Fibroblast of skin of abdomen (primary cell): Measurements from ENCODE around the gene BTN2A1.
"Not testable (repeated sequence)": the region's sequence is repeated elsewhere in the genome, so short reads cannot be mapped to it uniquely, and the experiment has no call there.

Source experiments
- DNase-seq: peaks from one replicate; pipeline ENCODE4 v3.0.0-alpha.2; 2013

The BTN2A1 gene

GRCh38 chr6:26433680-26434079 lies 24.1 kb upstream of the BTN2A1 start:
- DNase-seq, result not testable (repeated sequence)

GRCh38 chr6:26436018-26436417 lies 21.7 kb upstream of the BTN2A1 start:
- no peak for DNase-seq

DNA sequence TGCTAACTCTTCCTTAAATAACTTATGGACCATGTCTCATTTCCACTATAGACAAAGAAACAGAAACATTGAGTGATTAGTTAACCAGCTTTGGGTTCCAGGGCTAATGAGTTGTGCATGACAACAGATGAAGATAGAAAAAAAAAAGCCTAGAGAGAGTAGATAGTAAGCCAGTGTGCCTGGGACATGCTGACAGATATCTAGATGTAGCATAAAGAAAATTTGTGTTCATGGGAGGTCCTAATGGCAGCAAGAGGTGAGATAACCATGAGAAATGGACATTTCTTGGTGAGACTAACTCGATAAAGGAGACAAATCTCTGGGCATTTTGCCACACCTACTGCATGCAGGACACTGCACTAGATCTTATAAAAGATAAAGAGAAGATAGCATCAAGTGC lies 20.2 kb upstream of the BTN2A1 start:
- no peak for DNase-seq

DNA sequence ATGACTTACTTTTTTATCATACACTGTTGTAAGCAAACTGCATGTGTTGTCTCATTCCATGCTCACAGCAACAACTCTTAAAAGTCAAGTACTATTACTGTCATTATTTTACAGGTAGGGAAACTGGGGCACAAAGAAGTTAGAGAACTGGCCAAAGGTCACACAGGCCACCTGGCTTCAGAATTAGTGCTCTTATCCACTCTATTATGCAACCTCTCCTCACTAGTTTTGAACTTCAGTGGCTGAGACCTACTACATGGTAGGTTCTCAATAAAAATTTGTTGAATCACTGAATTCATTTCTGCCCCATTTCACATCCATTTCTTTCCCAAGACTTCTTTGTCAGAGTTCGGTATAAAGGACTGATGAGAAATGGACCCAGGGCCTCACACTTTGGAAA lies 19.8 kb upstream of the BTN2A1 start:
- DNase-seq, result no peak

DNA sequence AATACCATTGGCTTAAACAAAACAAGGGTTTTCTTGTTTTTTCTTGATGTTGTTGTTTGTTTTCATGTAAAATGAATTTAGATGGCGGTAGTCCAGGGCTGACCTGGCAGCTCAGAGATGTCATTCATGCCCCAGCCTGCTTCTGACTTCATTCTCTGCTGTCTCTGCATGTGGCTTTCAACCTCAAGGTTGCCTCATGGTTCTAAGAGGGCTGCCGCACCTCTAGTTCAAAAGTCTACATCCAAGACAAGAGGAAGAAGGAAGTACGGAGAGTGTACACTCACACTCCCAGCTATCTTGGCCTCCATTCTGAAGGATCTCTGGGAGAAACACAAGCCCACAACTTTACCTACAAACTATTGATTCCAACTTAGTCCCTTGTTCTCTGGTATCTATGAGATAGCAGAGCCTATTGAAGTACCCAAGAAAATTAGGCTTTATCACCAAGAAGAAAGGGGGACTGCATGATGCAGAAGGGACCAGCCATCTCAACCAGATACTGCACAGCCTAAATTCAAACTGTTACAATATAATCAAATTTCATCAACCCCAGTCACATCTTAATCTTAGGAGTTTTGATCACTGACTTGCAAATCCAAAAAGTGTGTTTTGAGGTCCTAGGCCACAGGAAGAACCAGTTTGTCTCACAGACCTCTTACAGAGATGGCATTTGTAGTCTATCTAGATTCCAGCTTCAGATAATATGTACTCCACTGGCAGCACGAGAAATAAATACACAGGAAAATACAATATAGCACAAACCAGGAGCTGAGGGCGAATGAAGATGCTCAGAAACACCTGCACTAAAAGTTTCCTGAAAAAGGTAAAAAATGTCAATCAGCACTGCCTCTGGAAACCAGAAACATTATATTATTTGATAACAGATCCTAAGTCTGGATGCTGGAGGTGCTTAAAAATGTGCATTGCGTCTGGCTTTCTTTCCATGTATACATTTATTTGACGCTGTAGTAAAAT lies 18.3 kb upstream of the BTN2A1 start:
- DNase-seq, result no peak

DNA sequence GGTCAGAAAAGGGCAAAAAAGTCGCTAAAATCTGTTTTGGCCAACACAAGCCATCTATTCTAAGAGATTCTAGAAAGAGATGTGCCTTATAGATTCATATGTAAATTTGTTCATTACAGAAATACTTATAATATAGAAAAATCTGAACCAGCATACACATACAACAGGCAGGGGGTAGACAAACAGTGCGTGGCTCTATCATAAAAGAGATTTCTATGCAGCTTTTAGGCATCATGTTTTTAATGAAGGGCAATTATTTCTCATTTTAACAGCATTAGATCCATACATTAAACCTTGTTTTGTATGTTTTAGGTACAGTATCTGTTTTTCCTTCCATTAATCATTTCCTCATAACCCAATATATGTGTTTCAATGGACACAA lies 16.8 kb upstream of the BTN2A1 start:
- no peak for DNase-seq

GRCh38 chr6:26441977-26442376 lies 15.8 kb upstream of the BTN2A1 start:
- DNase-seq, result no peak

GRCh38 chr6:26445934-26446667 lies 11.7 kb upstream of the BTN2A1 start:
- DNase-seq, result no peak

DNA sequence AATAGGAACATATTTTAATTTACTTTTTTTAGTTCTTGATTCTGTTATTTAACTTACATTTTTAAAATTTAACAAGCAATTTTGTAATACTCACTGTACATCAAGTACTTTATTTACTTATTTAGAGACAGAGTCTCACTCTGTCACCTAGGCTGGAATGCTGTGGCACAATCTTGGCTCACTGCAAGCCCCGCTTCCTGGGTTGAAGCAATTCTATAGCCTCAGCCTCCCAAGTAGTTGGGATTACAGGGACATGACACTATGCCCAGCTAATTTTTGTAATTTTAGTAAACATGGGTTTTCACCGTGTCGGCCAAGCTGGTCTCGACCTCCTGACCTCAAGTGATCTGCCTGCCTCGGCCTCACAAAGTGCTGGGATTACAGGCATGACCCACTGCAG lies 10.5 kb upstream of the BTN2A1 start:
- DNase-seq, result no peak

GRCh38 chr6:26450240-26450639 lies 7.5 kb upstream of the BTN2A1 start:
- no peak for DNase-seq

DNA sequence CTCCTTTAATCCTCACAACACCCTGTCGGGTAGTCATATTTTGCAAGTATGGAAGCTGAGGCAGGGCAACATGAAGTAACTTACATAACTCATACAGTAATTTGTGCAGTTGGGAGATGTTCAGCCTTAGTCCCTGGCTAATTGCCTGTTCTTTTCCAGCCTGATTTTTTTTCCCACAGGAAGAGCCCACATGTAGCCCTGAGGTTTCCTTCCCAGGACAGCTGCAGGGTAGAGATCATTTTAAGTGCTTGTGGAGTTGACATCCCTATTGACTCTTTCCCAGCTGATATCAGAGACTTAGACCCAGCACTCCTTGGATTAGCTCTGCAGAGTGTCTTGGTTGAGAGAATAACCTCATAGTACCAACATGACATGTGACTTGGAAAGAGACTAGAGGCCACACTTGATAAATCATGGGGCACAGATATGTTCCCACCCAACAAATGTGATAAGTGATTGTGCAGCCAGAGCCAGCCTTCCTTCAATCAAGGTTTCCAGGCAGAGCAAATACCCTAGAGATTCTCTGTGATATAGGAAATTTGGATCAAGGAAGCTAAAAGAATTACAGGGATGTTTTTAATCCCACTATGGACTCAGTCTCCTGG lies 5.0 kb upstream of the BTN2A1 start:
- DNase-seq, result no peak

- peak; percentile 44 for DNase-seq
Observed at GRCh38 chr6:26454631-26455030, 3.1 kb upstream of the BTN2A1 start.

DNA sequence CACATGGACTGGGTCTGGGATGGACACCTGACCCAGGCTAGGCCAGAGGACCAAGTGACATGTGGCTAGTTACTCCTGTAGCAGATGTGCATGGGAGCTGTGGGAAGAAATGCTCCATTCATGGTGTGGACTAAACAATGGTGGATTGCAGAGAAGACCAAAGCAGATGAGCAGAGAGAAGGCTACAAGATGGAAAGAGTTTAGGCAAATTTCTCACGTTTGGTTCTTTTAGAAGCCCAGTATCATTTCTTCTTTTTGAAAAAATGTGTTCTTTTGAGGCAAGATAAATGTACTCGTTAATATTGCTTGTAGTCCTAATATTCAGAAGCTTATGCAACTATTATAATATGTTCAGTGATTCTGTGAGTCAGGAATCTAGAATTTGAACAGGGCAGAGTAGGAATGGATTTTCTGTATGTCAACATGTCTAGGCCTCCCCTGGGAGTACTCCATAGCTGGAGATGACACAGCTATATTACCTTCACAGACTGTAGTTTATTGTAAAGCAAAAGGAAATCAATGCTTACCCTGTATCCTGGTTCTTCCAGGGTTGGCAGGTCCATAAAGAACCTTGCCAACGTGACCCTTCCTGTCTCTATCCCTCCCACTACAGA lies 2.3 kb upstream of the BTN2A1 start:
- no peak for DNase-seq

GRCh38 chr6:26457264-26457805 lies 420 bp upstream of the BTN2A1 start:
- DNase-seq, result no peak

- no peak for DNase-seq
Observed at GRCh38 chr6:26459023-26459810, 1.5 kb downstream of the BTN2A1 start.

DNA sequence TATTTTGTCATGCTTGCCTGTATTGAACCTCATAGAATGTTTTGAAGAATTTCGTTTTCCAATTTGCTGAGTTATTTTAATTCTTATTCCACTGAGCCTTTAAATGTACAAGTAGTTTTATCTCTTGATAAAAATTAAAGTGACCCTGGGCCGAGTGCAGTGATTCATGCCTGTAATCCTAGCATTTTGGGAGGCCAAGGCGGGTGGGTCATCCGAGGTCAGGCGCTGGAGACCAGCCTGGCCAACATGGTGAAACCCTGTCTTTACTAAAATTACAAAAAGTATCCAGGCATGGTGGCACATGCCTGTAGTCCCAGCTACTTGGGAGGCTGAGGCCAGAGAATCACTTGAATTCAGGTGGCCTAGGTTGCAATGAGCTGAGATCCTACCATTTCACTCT lies 3.6 kb downstream of the BTN2A1 start:
- DNase-seq, result not testable (repeated sequence)

DNA sequence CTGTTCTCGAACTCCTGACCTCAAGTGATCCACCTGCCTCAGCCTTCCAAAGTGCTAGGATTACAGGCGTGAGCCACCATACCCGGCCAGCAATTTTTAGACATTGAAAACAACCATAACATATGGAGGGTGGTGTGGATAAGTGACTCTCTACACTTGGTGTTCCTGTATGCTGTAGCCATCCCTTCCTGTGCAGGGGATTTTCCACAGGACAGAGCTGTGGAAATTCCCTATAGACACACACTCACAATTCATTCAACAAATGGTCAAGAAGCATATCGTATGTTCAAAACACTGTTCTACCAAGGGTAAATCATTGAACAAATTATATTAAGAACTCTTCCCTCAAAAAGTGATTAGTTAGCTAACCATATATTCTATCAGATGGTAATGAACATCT lies 6.3 kb downstream of the BTN2A1 start:
- DNase-seq, result no peak

- no peak for DNase-seq
Observed at GRCh38 chr6:26464416-26465131, 6.8 kb downstream of the BTN2A1 start.

- no peak for DNase-seq
Observed at GRCh38 chr6:26465776-26466175, 8.0 kb downstream of the BTN2A1 start.

DNA sequence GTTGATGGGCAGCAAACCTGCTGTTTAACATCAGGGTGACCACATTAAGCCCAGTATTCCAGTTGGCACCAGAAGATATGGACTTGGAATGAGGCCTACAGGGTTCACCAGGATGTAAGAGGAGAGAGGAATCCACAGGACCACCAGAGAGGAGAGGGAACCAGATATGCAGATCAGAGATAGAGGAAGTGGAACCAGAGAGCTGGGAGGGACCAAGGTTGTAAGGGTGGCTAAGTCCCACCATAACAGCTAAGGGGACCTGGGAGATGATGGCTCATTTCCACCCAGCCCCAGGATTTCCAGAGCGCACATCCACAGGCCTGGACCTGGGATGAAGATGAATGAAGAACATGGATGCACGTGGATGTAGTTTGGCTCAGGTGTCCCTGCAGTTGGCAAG lies 11.1 kb downstream of the BTN2A1 start:
- no peak for DNase-seq

- DNase-seq, result no peak
Observed at GRCh38 chr6:26470643-26471042, 12.9 kb downstream of the BTN2A1 start.
